ENCODE data around the gene GPR107.

The GPR107 gene

GRCh38 chr9:130027533-130028365 is 26.0 kb upstream of the GPR107 start:
- DNase-seq (ENCODE audit: low spot score), result no peak

DNA sequence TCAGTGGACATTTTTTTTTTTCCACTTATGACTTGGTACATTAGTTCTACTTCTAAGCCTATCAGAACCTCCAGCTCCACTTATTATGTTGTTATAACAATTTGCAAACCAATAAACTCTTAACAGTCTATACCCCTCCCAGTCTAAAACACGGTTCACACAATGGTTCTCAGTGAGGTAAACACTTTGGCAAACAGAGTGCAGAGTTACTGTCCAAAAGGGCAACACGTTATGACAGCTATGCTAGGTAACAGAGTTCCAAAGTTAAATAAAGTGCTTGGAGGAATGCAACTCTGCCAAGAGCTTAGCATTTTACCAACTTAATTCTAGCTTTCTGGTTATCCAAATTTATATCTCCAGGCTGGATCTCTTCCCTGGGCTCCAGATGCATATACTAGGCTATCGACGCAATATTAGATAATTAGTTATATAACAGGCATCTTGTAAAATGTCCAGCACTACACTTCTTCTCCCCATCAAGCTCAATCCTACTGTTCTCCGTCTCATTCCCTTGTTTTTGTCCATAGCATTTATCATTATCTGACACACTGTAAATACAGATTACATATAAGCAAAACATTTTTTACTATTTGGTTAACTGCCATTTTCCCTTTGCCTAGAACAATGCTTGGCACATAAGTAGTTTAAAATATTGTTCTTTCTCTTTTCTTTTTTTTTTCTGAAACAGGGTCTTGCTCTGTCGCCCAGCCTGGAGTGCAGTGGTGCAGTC is 25.0 kb upstream of the GPR107 start:
- DNase-seq (ENCODE audit: low spot score), result no peak

DNA sequence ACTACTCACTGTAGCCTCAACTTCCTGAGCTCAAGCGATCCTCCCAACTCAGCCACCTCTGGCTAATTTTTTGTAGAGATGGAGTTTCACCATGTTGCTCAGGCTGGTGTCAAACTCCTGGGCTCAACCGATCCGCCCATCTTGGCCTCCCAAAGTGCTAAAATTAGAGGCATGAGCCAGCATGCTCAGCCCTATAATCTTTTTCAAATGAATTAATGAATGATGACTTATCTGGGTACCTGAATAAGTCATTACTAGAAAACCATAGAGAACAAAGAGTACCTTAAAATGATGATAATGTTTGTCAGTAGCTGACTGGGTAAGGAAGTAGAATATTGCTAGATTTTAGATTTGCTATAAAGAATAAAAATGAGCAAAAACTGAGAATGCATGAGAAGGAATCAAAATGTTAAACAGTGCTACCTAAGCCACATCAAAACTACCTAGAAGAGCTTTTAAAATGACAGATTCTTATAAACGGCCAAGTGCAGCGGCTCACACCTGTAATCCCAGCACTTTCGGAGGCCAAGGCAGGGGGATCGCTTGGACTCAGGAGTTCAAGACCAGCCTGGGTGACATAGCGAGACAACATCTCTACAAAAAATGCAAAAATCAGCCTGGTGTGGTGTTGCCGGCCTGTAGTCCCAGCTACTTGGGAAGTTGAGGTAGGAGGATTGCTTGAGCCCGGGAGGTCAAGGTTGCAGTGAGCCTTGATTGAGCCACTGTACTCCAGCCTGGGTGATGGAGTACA is 24.3 kb upstream of the GPR107 start:
- no peak for DNase-seq (ENCODE audit: low spot score)

DNA sequence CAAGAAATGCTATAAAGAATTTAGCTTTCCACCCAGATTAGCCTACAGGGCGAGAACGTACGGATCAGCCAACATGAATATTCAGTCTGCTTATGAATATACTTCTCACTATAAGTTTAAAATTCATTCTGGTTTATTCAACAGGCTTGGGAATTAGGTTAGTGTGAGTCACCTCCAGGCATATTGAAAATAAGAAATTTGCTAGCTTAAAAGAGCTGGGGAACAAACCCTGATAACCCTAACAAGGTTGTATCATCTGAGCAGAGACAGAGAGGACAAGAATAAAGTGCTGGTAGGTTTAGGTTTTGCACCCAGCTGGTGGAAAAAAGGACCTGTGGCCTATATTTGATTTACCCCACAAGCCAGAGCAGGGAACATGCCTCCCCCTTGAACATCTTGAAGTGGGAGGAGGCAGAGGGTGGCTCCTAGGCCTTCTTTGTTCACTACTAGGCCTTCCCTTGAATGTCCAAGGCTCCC is 23.0 kb upstream of the GPR107 start:
- DNase-seq (ENCODE audit: low spot score), result no peak

GRCh38 chr9:130034570-130034969 is 19.1 kb upstream of the GPR107 start:
- no peak for DNase-seq (ENCODE audit: low spot score)

GRCh38 chr9:130036099-130036498 is 17.6 kb upstream of the GPR107 start:
- DNase-seq (ENCODE audit: low spot score), result no peak

DNA sequence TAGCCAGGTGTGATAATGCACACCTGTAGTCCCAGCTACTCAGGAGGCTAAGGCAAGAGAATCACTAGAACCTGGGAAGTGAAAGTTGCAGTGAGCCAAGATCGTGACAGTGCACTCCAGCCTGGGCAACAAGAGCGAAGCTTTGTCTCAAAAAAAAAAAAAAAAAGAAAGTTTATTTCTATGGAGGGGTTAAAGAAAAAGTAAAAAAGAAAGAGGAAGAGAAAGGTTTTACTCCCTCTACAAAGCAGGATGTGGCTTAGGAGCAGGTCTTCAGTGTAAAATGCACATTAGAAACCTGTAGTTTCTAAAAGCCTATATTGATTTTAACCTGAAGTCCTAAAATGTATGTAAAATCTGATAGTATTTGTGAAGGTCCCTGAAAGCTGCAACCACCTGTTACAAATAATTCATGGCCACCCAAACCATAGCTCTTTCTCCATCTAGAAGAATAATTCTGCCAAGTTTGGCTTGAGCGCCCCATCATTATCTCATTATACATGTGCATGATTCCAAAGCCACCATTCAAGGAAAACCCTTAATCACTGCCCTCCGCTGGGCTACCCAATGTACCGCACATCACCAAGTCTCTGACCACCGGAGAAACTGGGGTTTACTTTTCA is 14.1 kb upstream of the GPR107 start:
- DNase-seq (ENCODE audit: low spot score), result no peak

- no peak for DNase-seq (ENCODE audit: low spot score)
Measured at GRCh38 chr9:130040984-130041647, 12.6 kb upstream of the GPR107 start.

DNA sequence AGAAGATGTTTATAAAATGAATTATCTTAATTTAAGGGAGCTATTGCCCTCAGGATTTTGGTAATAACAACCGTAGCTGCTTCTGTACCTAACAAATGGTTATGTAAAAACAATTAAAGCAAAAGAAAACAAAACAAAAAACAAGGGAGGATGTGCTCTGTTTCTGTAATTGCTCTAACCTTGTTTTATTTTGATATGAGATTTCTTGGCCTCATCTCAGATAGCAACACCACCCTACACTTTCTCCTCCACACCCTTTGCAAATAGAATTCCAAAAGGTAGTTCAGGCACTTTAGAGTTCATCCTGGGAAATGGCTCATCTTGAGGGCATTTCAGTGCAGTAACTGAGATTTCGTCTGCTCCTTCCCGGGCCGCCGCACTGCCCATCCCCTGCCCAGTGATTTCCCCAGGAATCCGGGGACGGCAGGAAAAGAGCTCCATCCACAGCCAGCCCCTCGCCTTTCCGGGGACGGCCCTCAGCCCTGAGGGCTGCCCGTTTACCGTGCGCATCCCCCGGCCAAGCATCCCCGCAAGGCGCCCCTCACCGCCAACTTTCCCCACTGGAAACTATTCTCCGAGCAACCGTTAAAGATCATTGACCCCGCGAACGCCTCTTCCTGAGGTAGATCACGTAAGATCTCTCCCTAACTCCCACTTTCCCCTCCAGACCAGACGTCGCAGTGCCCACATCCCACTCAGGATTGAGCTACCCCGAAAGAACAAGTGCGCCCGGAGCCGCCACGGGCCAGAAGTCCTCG is 11.9 kb upstream of the GPR107 start:
- DNase-seq (ENCODE audit: low spot score), result peak; percentile 68

DNA sequence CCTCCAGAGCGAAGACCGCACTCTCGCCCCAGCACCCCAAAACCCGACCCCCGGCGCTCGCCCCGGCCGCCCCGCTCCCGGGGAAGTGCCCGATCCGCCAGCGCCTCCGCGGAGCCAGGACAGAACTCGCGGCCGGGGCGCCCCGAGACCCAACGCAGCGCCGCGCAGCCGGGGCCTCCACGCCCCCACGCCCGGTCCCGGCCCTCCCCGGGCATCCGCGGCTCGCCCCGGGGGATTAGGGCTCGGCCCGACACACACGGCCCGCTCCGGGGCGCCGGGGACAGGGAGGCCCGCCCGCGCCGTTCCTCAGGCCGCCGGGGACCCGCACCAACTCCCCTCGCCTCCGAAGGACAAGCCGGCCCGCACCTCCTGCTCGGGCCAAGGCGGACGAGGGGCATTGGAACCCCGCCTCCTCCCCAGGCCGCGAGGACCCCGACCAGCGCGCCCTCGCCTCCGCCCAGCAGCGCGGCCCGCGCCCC is 11.3 kb upstream of the GPR107 start:
- DNase-seq (ENCODE audit: low spot score), result no peak

DNA sequence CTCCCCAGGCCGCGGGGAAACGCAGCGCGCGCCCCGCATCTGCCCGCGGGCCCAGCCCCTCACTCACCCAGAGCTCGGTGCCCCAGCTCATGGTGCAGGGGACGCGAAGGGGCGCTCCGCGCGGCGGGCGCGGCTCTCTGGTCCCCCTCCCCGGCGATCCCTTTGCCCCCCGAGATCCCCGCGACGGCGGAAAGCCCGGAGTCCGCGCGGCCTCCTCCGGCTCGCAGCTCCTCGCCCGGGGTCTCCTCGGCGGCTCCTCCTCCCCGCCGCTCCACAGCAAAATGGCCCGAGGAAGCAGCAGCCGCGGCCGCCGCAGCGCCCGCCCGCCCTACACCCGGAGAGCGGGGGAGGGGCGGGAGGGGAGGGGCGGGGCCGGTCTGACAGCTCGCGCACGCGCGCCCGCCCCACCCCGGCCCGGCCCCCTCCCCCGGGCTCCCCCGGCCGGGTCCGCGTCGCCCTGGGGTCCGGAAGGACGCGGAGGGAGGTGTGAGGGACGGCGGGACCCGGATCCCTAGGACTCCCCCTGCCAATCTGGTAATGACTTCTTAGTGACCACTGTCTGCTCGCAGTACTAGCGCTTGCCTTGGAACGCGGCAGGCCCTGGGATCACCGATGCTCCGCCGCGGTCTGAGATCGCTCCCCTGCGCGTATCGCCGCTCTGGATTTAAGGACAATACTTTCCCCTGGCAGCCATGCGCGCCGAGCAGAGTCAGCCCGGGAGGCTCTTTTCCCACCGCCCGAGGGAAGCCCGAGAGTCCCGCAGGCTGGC is 10.6 kb upstream of the GPR107 start, which contains the start of gene FNBP1:
FNBP1 (minus strand) TSS at position 305 of the 769 bp plus-strand sequence; CDS start at position 91, 214 bp downstream.
- peak; percentile 91 for DNase-seq (ENCODE audit: low spot score)

GRCh38 chr9:130043654-130044623 is 9.8 kb upstream of the GPR107 start:
- DNase-seq (ENCODE audit: low spot score), result no peak

DNA sequence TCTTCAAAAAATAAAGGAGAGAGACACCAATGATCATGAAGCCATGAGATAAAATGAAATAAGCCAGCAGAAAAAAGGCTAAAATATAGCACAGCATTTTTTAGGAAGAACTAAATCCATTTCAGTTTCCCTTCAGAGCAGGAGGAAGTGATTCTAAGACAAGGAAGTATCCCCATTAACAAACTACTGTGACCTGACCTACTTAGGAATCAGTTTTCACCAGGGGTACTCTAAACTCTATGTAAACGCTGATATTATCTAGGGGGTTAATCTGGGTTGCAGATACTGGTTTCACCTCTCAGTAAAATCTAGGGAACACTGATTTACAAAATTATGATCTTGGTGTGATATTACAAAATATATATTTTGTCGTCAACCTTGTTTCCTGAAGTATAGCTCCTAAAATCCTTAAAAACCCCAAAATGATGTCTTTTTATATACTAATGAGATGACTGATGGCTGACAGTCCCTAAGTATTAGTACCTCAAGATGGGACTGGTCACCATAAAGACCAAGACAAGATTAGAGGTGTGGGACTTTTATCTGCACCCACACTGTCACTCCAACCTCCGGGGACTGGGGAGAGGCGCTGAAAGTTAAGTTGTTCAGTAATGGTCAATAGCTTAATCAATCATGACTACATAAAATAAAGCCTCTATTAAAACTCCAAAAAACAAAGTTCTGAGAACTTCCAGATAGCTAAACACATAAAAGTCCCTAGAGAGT is 7.8 kb upstream of the GPR107 start:
- DNase-seq (ENCODE audit: low spot score), result no peak

DNA sequence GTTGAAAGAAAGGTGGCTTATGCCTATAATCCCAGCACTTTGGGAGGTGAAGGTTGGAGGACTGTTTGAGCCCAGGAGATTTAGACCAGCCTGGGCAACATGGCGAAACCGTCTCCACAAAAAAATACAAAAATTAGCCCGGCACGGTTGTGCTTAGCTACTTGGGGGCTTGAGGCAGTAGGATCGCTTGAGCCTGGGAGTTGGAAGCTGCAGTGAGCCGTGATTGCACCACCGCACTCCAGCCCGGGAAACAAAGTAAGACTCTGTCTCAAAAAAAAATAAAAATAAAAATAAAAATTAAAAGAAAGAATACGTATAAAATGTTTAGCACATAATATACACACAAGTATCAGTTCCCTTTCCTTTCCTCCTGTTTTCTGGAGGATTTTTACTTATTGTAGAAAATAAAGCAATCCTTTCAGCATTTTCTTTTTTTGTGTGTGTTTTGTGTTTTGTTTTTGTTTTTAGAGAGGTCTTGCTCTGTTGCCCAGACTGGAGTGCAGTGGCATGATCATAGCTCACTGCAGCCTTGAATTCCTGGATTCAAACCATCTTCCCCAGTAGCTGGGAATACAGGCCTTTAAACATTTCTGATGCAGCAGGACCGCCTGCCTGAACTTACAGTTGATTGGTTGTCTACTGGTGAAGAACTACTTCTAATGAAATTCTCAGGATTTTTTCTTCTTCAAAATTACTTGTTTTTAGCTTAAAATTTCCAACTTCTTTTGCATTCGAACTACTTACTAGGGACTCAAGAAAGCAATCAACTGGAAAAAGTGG is 4.1 kb upstream of the GPR107 start:
- DNase-seq (ENCODE audit: low spot score), result no peak

DNA sequence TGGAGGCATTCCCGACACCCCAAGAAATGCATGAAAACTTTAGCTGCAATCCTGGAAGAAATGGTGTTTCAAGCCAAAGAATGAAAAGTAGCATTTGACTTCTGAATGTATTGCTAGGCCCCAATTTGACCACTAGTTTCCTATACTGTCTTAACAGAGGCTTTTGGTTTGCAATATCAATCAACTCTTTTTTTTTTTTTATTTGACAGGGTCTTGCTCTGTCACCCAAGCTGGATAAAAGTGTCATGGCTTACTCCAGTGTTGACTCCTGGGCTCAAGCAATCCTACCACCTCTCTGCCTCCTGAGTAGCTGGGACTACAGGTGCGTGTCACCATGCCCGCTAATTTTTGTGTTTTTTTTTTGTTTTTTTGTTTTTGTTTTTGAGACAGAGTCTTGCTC is 3.2 kb upstream of the GPR107 start:
- DNase-seq (ENCODE audit: low spot score), result no peak

GRCh38 chr9:130051855-130052254 is 1.9 kb upstream of the GPR107 start:
- DNase-seq (ENCODE audit: low spot score), result no peak

GRCh38 chr9:130053109-130053503 is 600 bp upstream of the GPR107 start:
- DNase-seq (ENCODE audit: low spot score), result no peak

All from ecto neural progenitor cell (in vitro differentiated cells).